Embryonic facial prominence (tissue), 1 donor: Measurements from ENCODE around the gene TNRC18.
"Not testable (repeated sequence)": the region's sequence is repeated elsewhere in the genome, so short reads cannot be mapped to it uniquely, and the experiment has no call there.

ENCODE experiments used
- DNase-seq: peaks from one replicate; pipeline ENCODE4 v3.0.0-alpha.2; 2016; ENCODE audit errors: extremely low spot score

TNRC18 gene

GRCh38 chr7:5350600-5351385, 72.8 kb downstream of the TNRC18 start:
- no peak for DNase-seq

- DNase-seq = no peak
Measured at GRCh38 chr7:5350174-5350463, 73.5 kb downstream of the TNRC18 start.

GRCh38 chr7:5349437-5350173, 74.0 kb downstream of the TNRC18 start:
- no peak for DNase-seq

- DNase-seq = no peak
Measured at GRCh38 chr7:5349005-5349380, 74.6 kb downstream of the TNRC18 start.

GRCh38 chr7:5348134-5349004, 75.3 kb downstream of the TNRC18 start:
- DNase-seq = no peak

GRCh38 chr7:5345671-5346070, 78.0 kb downstream of the TNRC18 start:
- DNase-seq = no peak

GRCh38 chr7:5345171-5345570, 78.5 kb downstream of the TNRC18 start:
- no peak for DNase-seq

GRCh38 chr7:5344342-5344741, 79.3 kb downstream of the TNRC18 start:
- no peak for DNase-seq

GRCh38 chr7:5343884-5344283, 79.8 kb downstream of the TNRC18 start:
- DNase-seq = no peak

- no peak for DNase-seq
Measured at GRCh38 chr7:5342631-5343030, 81.0 kb downstream of the TNRC18 start.

- no peak for DNase-seq
Measured at GRCh38 chr7:5339955-5340354, 83.7 kb downstream of the TNRC18 start.

GRCh38 chr7:5337047-5337446, 86.6 kb downstream of the TNRC18 start:
- DNase-seq = no peak

- no peak for DNase-seq
Measured at GRCh38 chr7:5334671-5335070, 89.0 kb downstream of the TNRC18 start.

GRCh38 chr7:5333121-5334045, 90.3 kb downstream of the TNRC18 start:
- DNase-seq = no peak

- no peak for DNase-seq
Measured at GRCh38 chr7:5332579-5332978, 91.1 kb downstream of the TNRC18 start.

GRCh38 chr7:5330288-5330687, 93.3 kb downstream of the TNRC18 start:
- DNase-seq = no peak

- DNase-seq = no peak
Measured at GRCh38 chr7:5324961-5325360, 98.7 kb downstream of the TNRC18 start.

- not testable (repeated sequence) for DNase-seq
Measured at GRCh38 chr7:5323800-5324781, 99.5 kb downstream of the TNRC18 start.

GRCh38 chr7:5322621-5323410, 100.8 kb downstream of the TNRC18 start:
- DNase-seq = no peak
